ENCODE results near the gene PTPRD. TPM values are rescaled to one million over a fixed set of nuclear protein-coding genes. Genes with fewer than 3 reads are reported as not detected.

The PTPRD gene
- polyA plus RNA-seq, 1 donor from 2014 or later: not detected

DNA sequence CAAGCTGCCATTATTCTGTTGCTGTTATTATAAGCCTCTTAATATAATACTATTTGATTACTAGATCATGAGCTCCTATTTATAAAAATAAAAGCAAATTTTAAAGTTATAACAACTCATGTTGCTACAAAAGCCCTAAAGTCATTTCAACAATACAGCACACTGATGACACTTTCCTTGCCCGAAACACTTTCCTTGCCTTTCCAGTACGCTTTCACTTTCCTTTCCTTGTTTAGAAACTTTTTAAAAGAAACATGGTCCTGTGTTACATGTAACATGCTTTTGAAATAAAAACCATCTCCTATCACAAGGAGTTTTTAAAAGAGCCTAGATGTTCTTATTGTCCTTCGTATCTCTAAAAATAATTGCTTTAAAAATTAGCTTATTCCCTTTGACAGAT is 688.4 kb downstream of the PTPRD start:
- no peaks in the 10 kb centered on the region for H3K36me3 Mint-ChIP-seq
- H3K4me1 Mint-ChIP-seq: peaks cover 0 to 4% (median 3%) of the 10 kb centered on the region in 3 donors
- no peak overlapping the region for H3K4me3 Mint-ChIP-seq
- H3K27ac Mint-ChIP-seq: no peak overlapping the region
- H3K9me3 Mint-ChIP-seq: peaks cover 0 to 2% (median 0%) of the 10 kb centered on the region in 3 donors
- no peaks in the 10 kb centered on the region for H3K27me3 Mint-ChIP-seq

- H3K36me3 Mint-ChIP-seq: no peaks in the 10 kb centered on the region
- no peaks in the 10 kb centered on the region for H3K27me3 Mint-ChIP-seq
- H3K9me3 Mint-ChIP-seq: peaks cover 0 to 2% (median 0%) of the 10 kb centered on the region in 3 donors
- peaks cover 0 to 4% (median 3%) of the 10 kb centered on the region in 3 donors for H3K4me1 Mint-ChIP-seq
- H3K4me3 Mint-ChIP-seq: no peak overlapping the region
- no peak overlapping the region for H3K27ac Mint-ChIP-seq
Measured at GRCh38 chr9:9921805-9922204, 691.0 kb downstream of the PTPRD start.

- Mint-ChIP-seq H3K27me3 (no peaks in the 10 kb centered on the region), H3K9me3 (peaks cover 0 to 6% (median 2%) of the 10 kb centered on the region in 3 donors), H3K4me3 (no peak overlapping the region), H3K36me3 (no peaks in the 10 kb centered on the region), H3K4me1 (peaks cover 0 to 4% (median 3%) of the 10 kb centered on the region in 3 donors), H3K27ac (no peak overlapping the region)
Measured at GRCh38 chr9:9920425-9921060, 692.3 kb downstream of the PTPRD start.

DNA sequence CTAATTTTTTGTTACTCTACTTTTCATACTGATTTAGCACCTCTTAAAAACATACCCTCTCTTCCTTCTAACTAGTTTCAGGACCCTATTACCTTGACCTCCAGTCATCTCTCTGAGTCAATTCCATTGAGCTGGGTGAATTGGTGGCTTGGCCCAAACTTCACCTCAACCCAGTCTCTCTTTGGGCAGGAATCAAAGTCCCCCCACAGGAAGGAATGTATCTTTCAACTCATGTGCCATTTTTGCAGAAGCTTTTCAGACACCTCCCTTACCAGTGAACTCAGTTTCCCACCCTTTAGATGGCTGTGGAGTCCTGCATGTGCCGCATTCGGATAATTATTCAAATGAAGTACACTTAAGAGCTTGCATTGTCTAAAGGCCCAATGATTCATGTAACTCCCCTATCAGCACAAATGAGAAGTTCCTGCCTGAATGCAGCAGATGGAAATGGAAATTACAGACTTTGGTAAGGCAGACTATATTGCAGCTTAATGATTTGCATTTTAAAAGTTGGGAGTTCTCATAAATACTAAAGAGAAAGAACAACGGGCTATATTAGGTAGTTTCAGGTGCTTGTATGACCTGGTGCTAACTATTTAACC is 693.5 kb downstream of the PTPRD start:
- Mint-ChIP-seq H3K27ac (no peak overlapping the region), H3K9me3 (peaks cover 0 to 11% (median 2%) of the 10 kb centered on the region in 3 donors), H3K27me3 (no peaks in the 10 kb centered on the region), H3K36me3 (no peaks in the 10 kb centered on the region), H3K4me3 (no peak overlapping the region), H3K4me1 (peaks cover 0 to 4% (median 1%) of the 10 kb centered on the region in 3 donors)

- H3K4me3 Mint-ChIP-seq: no peak overlapping the region
- H3K27me3 Mint-ChIP-seq: no peaks in the 10 kb centered on the region
- peaks cover 0 to 11% (median 2%) of the 10 kb centered on the region in 3 donors for H3K9me3 Mint-ChIP-seq
- H3K27ac Mint-ChIP-seq: no peak overlapping the region
- H3K36me3 Mint-ChIP-seq: no peaks in the 10 kb centered on the region
- H3K4me1 Mint-ChIP-seq: no peaks in the 10 kb centered on the region
Measured at GRCh38 chr9:9917400-9917799, 695.4 kb downstream of the PTPRD start.

DNA sequence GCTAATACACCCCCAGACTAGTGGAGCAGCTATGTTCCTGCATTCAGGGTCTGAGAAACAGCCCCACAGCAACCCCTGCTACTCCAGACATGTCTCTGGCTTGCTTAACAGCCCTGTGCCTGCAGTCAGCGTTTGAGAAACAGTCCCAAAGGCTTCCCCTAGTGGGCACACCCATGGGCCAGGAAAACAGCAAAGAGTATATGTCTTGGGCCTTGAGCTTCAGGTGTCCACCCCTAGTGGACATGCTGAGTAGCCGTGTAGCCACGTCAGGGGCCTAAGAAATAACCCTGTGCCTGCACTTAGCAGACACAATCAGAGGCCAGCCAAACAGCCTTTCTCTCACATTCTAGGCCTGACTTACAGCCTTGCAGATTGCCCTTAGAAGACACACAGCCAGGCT is 698.6 kb downstream of the PTPRD start:
- no peak overlapping the region for H3K4me3 Mint-ChIP-seq

GRCh38 chr9:9913276-9913832 is 699.4 kb downstream of the PTPRD start:
- H3K27ac Mint-ChIP-seq: no peak overlapping the region
- H3K27me3 Mint-ChIP-seq: no peaks in the 10 kb centered on the region
- H3K4me1 Mint-ChIP-seq: no peaks in the 10 kb centered on the region
- no peak overlapping the region for H3K4me3 Mint-ChIP-seq
- no peaks in the 10 kb centered on the region for H3K36me3 Mint-ChIP-seq
- H3K9me3 Mint-ChIP-seq: peaks cover 0 to 11% (median 2%) of the 10 kb centered on the region in 3 donors

More for the DNA sequence above, 698.6 kb downstream of the PTPRD start:
- Mint-ChIP-seq H3K4me1 (no peaks in the 10 kb centered on the region), H3K27me3 (no peaks in the 10 kb centered on the region), H3K36me3 (no peaks in the 10 kb centered on the region), H3K27ac (no peak overlapping the region), H3K9me3 (peaks cover 0 to 11% (median 2%) of the 10 kb centered on the region in 3 donors)

DNA sequence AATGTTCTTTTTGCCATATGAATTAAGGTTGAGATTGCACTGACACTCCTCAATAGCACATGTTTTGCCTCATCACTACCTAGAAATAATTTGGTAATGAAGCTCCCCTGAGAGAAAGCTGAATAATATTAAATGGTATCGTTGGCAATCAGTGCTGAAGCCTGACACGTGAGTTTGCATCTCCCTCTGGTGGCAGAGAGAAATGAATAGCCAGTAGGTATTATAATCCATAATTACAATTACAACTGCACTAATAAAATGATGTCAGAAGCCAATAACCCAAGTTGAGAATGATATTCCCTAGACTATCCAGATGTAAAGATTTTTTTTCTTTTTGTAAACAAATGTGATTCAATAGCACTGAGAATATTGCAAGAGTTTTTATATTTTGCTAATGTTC is 700.3 kb downstream of the PTPRD start:
- Mint-ChIP-seq H3K36me3 (no peaks in the 10 kb centered on the region), H3K4me1 (no peaks in the 10 kb centered on the region), H3K9me3 (peaks cover 0 to 11% (median 2%) of the 10 kb centered on the region in 3 donors), H3K4me3 (no peak overlapping the region), H3K27ac (no peak overlapping the region), H3K27me3 (no peaks in the 10 kb centered on the region)

- H3K9me3 Mint-ChIP-seq: no peaks in the 10 kb centered on the region
- H3K27me3 Mint-ChIP-seq: peaks cover 2% of the 10 kb centered on the region
- no peaks in the 10 kb centered on the region for H3K36me3 Mint-ChIP-seq
- H3K4me3 Mint-ChIP-seq: no peak overlapping the region
- H3K27ac Mint-ChIP-seq: no peak overlapping the region
- H3K4me1 Mint-ChIP-seq: peaks cover 0 to 1% (median 0%) of the 10 kb centered on the region in 3 donors
Measured at GRCh38 chr9:9905736-9906135, 707.1 kb downstream of the PTPRD start.

GRCh38 chr9:9904041-9904440 is 708.8 kb downstream of the PTPRD start:
- Mint-ChIP-seq H3K36me3 (no peaks in the 10 kb centered on the region), H3K9me3 (no peaks in the 10 kb centered on the region), H3K27ac (no peak overlapping the region), H3K27me3 (peaks cover 2% of the 10 kb centered on the region), H3K4me1 (peaks cover 0 to 1% (median 0%) of the 10 kb centered on the region in 3 donors), H3K4me3 (no peak overlapping the region)

DNA sequence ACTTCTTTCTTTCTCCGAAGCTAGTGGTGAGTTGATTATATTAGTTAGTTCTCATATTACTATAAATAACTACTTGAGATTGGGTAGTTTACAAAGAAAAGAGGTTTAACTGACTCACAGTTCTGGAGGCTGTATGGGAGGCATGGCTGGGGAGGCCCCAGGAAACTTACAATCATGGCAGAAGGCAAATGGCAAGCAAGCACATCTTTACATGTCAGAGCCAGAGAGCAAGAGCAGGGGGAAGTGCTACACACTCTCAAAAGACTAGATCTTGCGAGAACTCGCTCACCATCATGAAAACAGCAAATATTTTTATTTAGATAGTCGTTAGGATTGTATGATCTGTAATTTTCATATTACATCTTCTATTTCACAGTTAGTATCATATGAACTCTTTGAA is 711.2 kb downstream of the PTPRD start:
- Mint-ChIP-seq H3K27ac (no peak overlapping the region), H3K27me3 (peaks cover 2% of the 10 kb centered on the region), H3K4me3 (no peak overlapping the region), H3K4me1 (peaks cover 0 to 1% (median 0%) of the 10 kb centered on the region in 3 donors), H3K9me3 (no peaks in the 10 kb centered on the region), H3K36me3 (no peaks in the 10 kb centered on the region)

GRCh38 chr9:9893837-9894236 is 719.0 kb downstream of the PTPRD start:
- Mint-ChIP-seq H3K27me3 (no peaks in the 10 kb centered on the region), H3K27ac (no peak overlapping the region), H3K4me3 (no peak overlapping the region), H3K36me3 (no peaks in the 10 kb centered on the region), H3K4me1 (no peaks in the 10 kb centered on the region), H3K9me3 (no peaks in the 10 kb centered on the region)

DNA sequence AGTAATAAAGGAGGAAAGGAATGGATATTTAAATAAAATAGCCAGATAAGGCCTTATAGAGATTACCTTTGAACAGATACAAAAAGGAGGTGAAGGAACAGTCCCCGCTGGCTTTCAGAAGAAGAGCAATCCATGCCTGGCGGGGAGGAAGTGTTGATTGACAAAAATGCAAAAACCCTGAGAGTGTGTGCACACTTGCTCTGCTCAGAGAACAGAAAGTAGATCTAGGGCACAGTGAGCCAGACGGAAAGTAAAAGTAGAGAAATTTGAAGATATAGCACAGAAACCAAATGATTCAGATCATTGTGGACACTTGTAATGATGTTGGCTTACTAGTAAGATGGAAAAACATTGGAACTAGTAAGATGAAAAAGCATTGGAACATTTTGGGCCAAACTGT is 720.6 kb downstream of the PTPRD start:
- H3K27ac Mint-ChIP-seq: no peak overlapping the region
- no peak overlapping the region for H3K4me3 Mint-ChIP-seq
- H3K9me3 Mint-ChIP-seq: no peaks in the 10 kb centered on the region
- H3K27me3 Mint-ChIP-seq: no peaks in the 10 kb centered on the region
- no peaks in the 10 kb centered on the region for H3K4me1 Mint-ChIP-seq
- H3K36me3 Mint-ChIP-seq: no peaks in the 10 kb centered on the region

- H3K4me3 Mint-ChIP-seq: no peak overlapping the region
- peaks cover 2% of the 10 kb centered on the region for H3K27me3 Mint-ChIP-seq
- no peaks in the 10 kb centered on the region for H3K36me3 Mint-ChIP-seq
- H3K9me3 Mint-ChIP-seq: peaks cover 2 to 10% (median 4%) of the 10 kb centered on the region in 3 donors
- H3K4me1 Mint-ChIP-seq: no peaks in the 10 kb centered on the region
- no peak overlapping the region for H3K27ac Mint-ChIP-seq
Measured at GRCh38 chr9:9881692-9882091, 731.1 kb downstream of the PTPRD start.

GRCh38 chr9:9874270-9874669 is 738.5 kb downstream of the PTPRD start:
- Mint-ChIP-seq H3K27ac (no peak overlapping the region), H3K36me3 (no peaks in the 10 kb centered on the region), H3K27me3 (no peaks in the 10 kb centered on the region), H3K9me3 (no peaks in the 10 kb centered on the region), H3K4me1 (no peaks in the 10 kb centered on the region), H3K4me3 (no peak overlapping the region)
